Measurements from ENCODE around the gene PAPPA2.

The PAPPA2 gene

GRCh38 chr1:176765608-176766007 lies 302.6 kb downstream of the PAPPA2 start:
- DNase-seq (ENCODE audit: low read depth in 2 of 2, low spot score in 1 of 2) = no peak

- no peak for DNase-seq (ENCODE audit: low read depth in 2 of 2, low spot score in 1 of 2)
These were observed 303.8 kb downstream of the PAPPA2 start for GRCh38 chr1:176766779-176767178.

- no peak for DNase-seq (ENCODE audit: low read depth in 2 of 2, low spot score in 1 of 2)
These were observed 304.8 kb downstream of the PAPPA2 start for GRCh38 chr1:176767714-176768136.

- DNase-seq (ENCODE audit: low read depth in 2 of 2, low spot score in 1 of 2) = no peak
These were observed 305.6 kb downstream of the PAPPA2 start for GRCh38 chr1:176768532-176768931.

- DNase-seq (ENCODE audit: low read depth in 2 of 2, low spot score in 1 of 2) = no peak
These were observed 307.1 kb downstream of the PAPPA2 start for GRCh38 chr1:176770066-176770465.

- no peak for DNase-seq (ENCODE audit: low read depth in 2 of 2, low spot score in 1 of 2)
These were observed 310.1 kb downstream of the PAPPA2 start for GRCh38 chr1:176773038-176773437.

GRCh38 chr1:176774224-176774623 lies 311.2 kb downstream of the PAPPA2 start:
- DNase-seq (ENCODE audit: low read depth in 2 of 2, low spot score in 1 of 2) = no peak

GRCh38 chr1:176775378-176775777 lies 312.4 kb downstream of the PAPPA2 start:
- no peak for DNase-seq (ENCODE audit: low read depth in 2 of 2, low spot score in 1 of 2)

- no peak for DNase-seq (ENCODE audit: low read depth in 2 of 2, low spot score in 1 of 2)
These were observed 313.0 kb downstream of the PAPPA2 start for GRCh38 chr1:176775996-176776395.

- no peak for DNase-seq (ENCODE audit: low read depth in 2 of 2, low spot score in 1 of 2)
These were observed 315.1 kb downstream of the PAPPA2 start for GRCh38 chr1:176778056-176778455.

- no peak for DNase-seq (ENCODE audit: low read depth in 2 of 2, low spot score in 1 of 2)
These were observed 317.0 kb downstream of the PAPPA2 start for GRCh38 chr1:176779992-176780328.

- DNase-seq (ENCODE audit: low read depth in 2 of 2, low spot score in 1 of 2) = no peak
These were observed 320.3 kb downstream of the PAPPA2 start for GRCh38 chr1:176783309-176783708.

GRCh38 chr1:176785056-176785455 lies 322.1 kb downstream of the PAPPA2 start:
- DNase-seq (ENCODE audit: low read depth in 2 of 2, low spot score in 1 of 2) = no peak

- DNase-seq (ENCODE audit: low read depth in 2 of 2, low spot score in 1 of 2) = no peak
These were observed 322.8 kb downstream of the PAPPA2 start for GRCh38 chr1:176785791-176786190.

GRCh38 chr1:176786274-176786673 lies 323.3 kb downstream of the PAPPA2 start:
- DNase-seq (ENCODE audit: low read depth in 2 of 2, low spot score in 1 of 2) = no peak

GRCh38 chr1:176789571-176790090 lies 326.7 kb downstream of the PAPPA2 start:
- no peak for DNase-seq (ENCODE audit: low read depth in 2 of 2, low spot score in 1 of 2)

- no peak for DNase-seq (ENCODE audit: low read depth in 2 of 2, low spot score in 1 of 2)
These were observed 327.8 kb downstream of the PAPPA2 start for GRCh38 chr1:176790786-176791185.

- no peak for DNase-seq (ENCODE audit: low read depth in 2 of 2, low spot score in 1 of 2)
These were observed 328.9 kb downstream of the PAPPA2 start for GRCh38 chr1:176791906-176792305.

- no peak for DNase-seq (ENCODE audit: low read depth in 2 of 2, low spot score in 1 of 2)
These were observed 332.0 kb downstream of the PAPPA2 start for GRCh38 chr1:176794897-176795508.

- DNase-seq (ENCODE audit: low read depth in 2 of 2, low spot score in 1 of 2) = no peak
These were observed 333.0 kb downstream of the PAPPA2 start for GRCh38 chr1:176795929-176796328.

- DNase-seq (ENCODE audit: low read depth in 2 of 2, low spot score in 1 of 2) = no peak
These were observed 333.6 kb downstream of the PAPPA2 start for GRCh38 chr1:176796583-176796982.

- DNase-seq (ENCODE audit: low read depth in 2 of 2, low spot score in 1 of 2) = no peak
These were observed 336.4 kb downstream of the PAPPA2 start for GRCh38 chr1:176799327-176799726.

- DNase-seq (ENCODE audit: low read depth in 2 of 2, low spot score in 1 of 2) = no peak
These were observed 338.1 kb downstream of the PAPPA2 start for GRCh38 chr1:176800978-176801513.

Measured in stimulated activated CD8-positive, alpha-beta memory T cell treated with anti-CD3 and anti-CD28 coated beads, Interleukin-4, amount 100 ng/mL, for 4 hours (primary cell).